DMS 273 (cell line): Measurements from ENCODE around the gene MSI2.

Experiments
- DNase-seq: peaks from one replicate; lab custom pipeline; 2025; ENCODE audit not compliant: unreplicated experiment; lab: John Stamatoyannopoulos, UW

The MSI2 gene

GRCh38 chr17:57269052-57269451 is 12.7 kb downstream of the MSI2 start:
- no peak for DNase-seq

GRCh38 chr17:57269598-57270255 is 13.4 kb downstream of the MSI2 start:
- no peak for DNase-seq

- no peak for DNase-seq
These were observed 14.5 kb downstream of the MSI2 start for GRCh38 chr17:57270801-57271245.

- DNase-seq: no peak
These were observed 15.5 kb downstream of the MSI2 start for GRCh38 chr17:57271821-57272220.

GRCh38 chr17:57273490-57273889 is 17.2 kb downstream of the MSI2 start:
- DNase-seq: no peak

- DNase-seq: no peak
These were observed 17.8 kb downstream of the MSI2 start for GRCh38 chr17:57274162-57274561.

GRCh38 chr17:57275071-57275764 is 18.9 kb downstream of the MSI2 start:
- no peak for DNase-seq

- no peak for DNase-seq
These were observed 20.3 kb downstream of the MSI2 start for GRCh38 chr17:57276621-57277020.

GRCh38 chr17:57277923-57278604 is 21.7 kb downstream of the MSI2 start:
- no peak for DNase-seq

GRCh38 chr17:57278740-57279387 is 22.5 kb downstream of the MSI2 start:
- DNase-seq: no peak

- DNase-seq: no peak
These were observed 23.1 kb downstream of the MSI2 start for GRCh38 chr17:57279432-57279831.

GRCh38 chr17:57281887-57282286 is 25.6 kb downstream of the MSI2 start:
- no peak for DNase-seq

GRCh38 chr17:57282296-57282695 is 26.0 kb downstream of the MSI2 start:
- peak; percentile 20 for DNase-seq

GRCh38 chr17:57283203-57283971 is 27.1 kb downstream of the MSI2 start:
- no peak for DNase-seq

GRCh38 chr17:57284583-57284982 is 28.3 kb downstream of the MSI2 start:
- DNase-seq: no peak

GRCh38 chr17:57284984-57285646 is 28.8 kb downstream of the MSI2 start:
- DNase-seq: no peak

GRCh38 chr17:57285701-57286100 is 29.4 kb downstream of the MSI2 start:
- peak; percentile 28 for DNase-seq

- DNase-seq: peak; percentile 13
These were observed 30.2 kb downstream of the MSI2 start for GRCh38 chr17:57286399-57287105.

- peak; percentile 77 for DNase-seq
These were observed 31.9 kb downstream of the MSI2 start for GRCh38 chr17:57288040-57288772.
